Esophagus (tissue), 2 donors: ENCODE measurements around the gene VEGFA. TPM values are rescaled to one million over a fixed set of nuclear protein-coding genes. Genes with fewer than 3 reads are reported as not detected.

Experiments used
- H3K27ac ChIP-seq, 2 donors: one replicate each; pipeline ENCODE4 v1.5.1; 2013; ENCODE audit warnings: low read depth in 2 of 2, mild to moderate bottlenecking in 2 of 2, inconsistent platforms in 1 of 2, low read length in 1 of 2, moderate library complexity in 1 of 2
- H3K27me3 ChIP-seq, 2 donors: one replicate each; pipeline ENCODE4 v1.6.1; 2013; ENCODE audit warnings: low read length in 2 of 2, control low read depth in 1 of 2, mild to moderate bottlenecking in 1 of 2; ENCODE audit not compliant: insufficient read depth in 2 of 2, control insufficient read depth in 1 of 2
- H3K36me3 ChIP-seq, 2 donors: one replicate each; pipeline ENCODE4 v1.6.1; 2013; ENCODE audit warnings: low read length in 1 of 2; ENCODE audit not compliant: control insufficient read depth in 2 of 2, insufficient read depth in 2 of 2
- H3K4me1 ChIP-seq, 2 donors: one replicate each; pipeline ENCODE4 v1.6.1; 2013; ENCODE audit warnings: low read length in 1 of 2; ENCODE audit not compliant: control insufficient read depth in 2 of 2, insufficient read depth in 2 of 2
- H3K4me3 ChIP-seq, 2 donors: one replicate each; pipeline ENCODE4 v1.5.1; 2013; ENCODE audit warnings: low read length in 2 of 2, mild to moderate bottlenecking in 2 of 2, low read depth in 1 of 2, moderate library complexity in 1 of 2
- H3K9me3 ChIP-seq, 2 donors: one replicate each; pipeline ENCODE4 v1.6.1; 2013; ENCODE audit warnings: mild to moderate bottlenecking in 2 of 2, low read depth in 1 of 2, low read length in 1 of 2, moderate library complexity in 1 of 2; ENCODE audit not compliant: control insufficient read depth in 2 of 2, insufficient read depth in 1 of 2
- WGBS, 2 donors: extraction: QIAGEN DNeasy Blood & Tissue Kit; methylation state at CpG; one replicate each; pipeline ENCODE4 v1.1.7; 2013; 5-methylcytosine and 5-hydroxymethylcytosine counted together
- polyA plus RNA-seq, 2 donors: library from polyadenylated mRNA; stranded (reverse); fragments of 200-250 nt; gene quantifications; one replicate each; pipeline ENCODE4 v1.2.3, GENCODE V29; 2013
- donor health status: healthy with polysubstance abuse.
- donor health status: Bipolar disorder and iron deficiency.

The VEGFA gene
- polyA plus RNA-seq, 2 donors = 87.8 to 157 TPM

DNA sequence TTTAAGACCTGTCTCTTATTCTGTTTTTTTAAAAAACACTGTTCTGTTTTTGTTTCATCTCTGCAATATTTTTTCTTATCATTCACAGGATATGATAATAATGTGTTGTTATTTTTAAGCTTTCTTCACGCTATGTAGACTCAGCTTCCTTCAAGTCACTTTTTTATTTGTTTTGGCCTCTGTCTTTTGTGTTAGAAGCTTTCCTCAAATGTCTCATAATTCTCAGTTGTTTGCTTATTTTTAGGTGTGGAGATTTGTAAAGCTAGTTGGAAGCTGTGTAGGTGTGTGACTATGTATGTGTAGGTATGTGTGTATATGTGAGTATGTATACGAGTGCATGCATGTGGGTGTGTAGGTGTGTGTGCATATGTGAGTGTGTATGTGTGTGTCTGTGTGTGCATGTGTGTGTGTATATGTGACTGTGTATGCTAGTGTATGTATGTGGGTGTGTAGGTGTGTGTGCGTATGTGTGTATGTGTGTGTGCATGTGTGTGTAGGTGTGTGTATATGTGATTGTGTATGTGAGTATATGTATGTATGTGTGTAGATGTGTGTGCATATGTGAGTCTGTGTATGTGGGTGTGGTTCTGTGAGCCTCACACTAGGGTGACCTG is 16.3 kb upstream of the VEGFA start:
- Histone ChIP-seq H3K27ac (no peak overlapping the region), H3K9me3 (no peaks in the 10 kb centered on the region), H3K4me1 (peaks cover 0 to 2% of the 10 kb centered on the region in 2 donors), H3K36me3 (no peaks in the 10 kb centered on the region), H3K4me3 (no peak overlapping the region), H3K27me3 (no peaks in the 10 kb centered on the region)
- WGBS, 2 donors = 93 to 97% methylated on average over 3 of the region's 3 CpGs

DNA sequence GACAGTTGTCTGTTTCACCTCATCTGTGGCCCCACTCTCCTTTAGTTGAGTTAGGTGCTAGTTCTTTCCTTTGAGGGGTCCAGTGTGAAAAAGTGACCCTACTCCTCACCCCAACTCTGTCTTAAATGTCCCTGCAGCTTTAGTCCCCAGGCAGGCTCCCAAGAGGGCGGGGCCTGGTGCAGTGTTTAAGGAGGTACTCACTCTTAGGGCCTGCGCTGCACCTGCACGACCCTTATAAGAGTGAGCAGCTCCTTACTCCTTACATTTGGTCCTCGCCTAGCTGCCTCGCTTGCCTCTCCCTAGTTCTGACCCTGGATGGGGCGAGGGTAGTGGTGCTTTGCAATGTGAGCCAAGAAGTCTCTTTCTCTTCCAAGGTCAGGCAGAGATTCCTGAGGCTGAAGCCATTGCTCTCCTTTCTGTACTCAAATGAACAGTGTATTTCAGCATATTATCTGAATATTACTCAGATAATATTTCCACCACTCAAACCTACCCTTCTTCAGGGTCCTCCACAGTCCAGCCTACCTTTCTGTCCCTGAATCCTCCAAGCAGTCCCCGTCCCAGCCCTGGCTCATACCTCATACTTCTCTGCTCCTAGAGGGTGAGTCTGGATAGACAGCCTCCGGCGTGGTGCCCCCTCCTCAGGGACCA is 11.9 kb upstream of the VEGFA start:
- WGBS, 2 donors = 64 to 70% methylated on average over 9 of the region's 9 CpGs
- peaks cover 0 to 2% of the 10 kb centered on the region in 2 donors for H3K4me1 ChIP-seq
- no peak overlapping the region for H3K27ac ChIP-seq
- H3K36me3 ChIP-seq = no peaks in the 10 kb centered on the region
- no peaks in the 10 kb centered on the region for H3K27me3 ChIP-seq
- no peaks in the 10 kb centered on the region for H3K9me3 ChIP-seq
- H3K4me3 ChIP-seq = no peak overlapping the region

DNA sequence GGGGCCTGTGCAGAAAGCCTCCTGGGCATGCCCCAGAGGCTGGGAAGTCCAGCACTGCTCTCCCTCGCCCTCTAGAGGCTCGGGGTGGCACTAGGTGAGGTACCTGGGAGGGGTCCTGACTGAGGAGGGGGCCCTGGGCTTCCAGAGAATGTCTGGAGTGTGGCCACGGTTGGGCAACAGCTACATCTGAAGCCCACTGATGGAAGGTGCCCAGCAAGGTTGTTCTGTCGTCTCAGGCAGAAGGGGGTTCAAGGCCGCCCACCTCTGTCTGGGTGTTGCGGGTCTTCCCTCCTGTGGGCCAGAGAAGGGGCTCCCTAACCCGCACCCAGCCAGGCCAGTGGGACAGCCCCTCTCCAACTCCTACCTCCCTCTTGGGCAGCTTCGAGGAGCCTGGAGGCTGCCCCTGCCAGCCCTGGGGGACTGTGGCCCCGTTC is 11.4 kb upstream of the VEGFA start:
- no peaks in the 10 kb centered on the region for H3K27me3 ChIP-seq
- no peak overlapping the region for H3K27ac ChIP-seq
- H3K4me3 ChIP-seq = no peak overlapping the region
- 62 to 64% methylated on average over 9 of the region's 9 CpGs for WGBS, 2 donors
- no peaks in the 10 kb centered on the region for H3K9me3 ChIP-seq
- no peaks in the 10 kb centered on the region for H3K36me3 ChIP-seq
- H3K4me1 ChIP-seq = peaks cover 0 to 2% of the 10 kb centered on the region in 2 donors

DNA sequence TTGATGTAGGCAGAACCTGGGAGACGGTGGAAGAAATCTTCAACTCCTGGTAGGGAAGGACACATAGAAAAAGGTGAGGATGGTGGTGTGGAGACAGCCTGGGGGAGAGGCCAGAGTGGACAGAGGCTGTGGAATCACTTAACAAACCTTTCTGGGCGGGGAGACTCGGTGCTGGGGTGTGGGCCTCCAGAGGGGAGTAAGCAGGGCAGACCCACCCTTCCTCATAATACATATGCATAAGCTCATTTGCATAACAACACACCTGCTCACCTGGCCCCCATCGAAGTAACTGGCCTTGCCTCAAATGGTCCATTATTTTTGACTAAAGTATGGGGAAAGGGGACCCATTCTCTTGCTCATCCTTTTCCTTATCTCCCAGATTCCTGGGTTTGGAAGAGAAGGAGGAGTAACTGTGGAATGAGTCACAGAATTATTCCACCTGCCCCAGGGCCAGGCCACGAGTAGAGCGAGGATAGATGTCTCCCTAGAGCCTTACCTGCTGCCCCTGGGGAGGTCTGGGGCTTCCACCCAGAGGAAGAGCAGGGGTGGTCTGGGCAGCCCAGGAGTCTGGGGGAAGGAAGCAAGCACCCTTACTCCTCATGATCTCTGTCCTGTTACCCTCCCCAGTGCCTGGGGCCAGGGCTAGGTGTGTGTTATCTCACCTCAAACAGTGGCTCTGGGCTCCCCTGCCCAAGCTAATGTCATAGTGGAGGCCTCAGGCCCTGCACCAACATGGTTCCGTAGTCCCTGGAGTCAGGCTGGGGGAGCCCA is 10.7 kb upstream of the VEGFA start:
- H3K27ac ChIP-seq = no peak overlapping the region
- no peaks in the 10 kb centered on the region for H3K36me3 ChIP-seq
- H3K4me3 ChIP-seq = no peak overlapping the region
- WGBS, 2 donors = 66 to 68% methylated on average over 7 of the region's 7 CpGs
- no peaks in the 10 kb centered on the region for H3K9me3 ChIP-seq
- no peaks in the 10 kb centered on the region for H3K27me3 ChIP-seq
- H3K4me1 ChIP-seq = no peaks in the 10 kb centered on the region

DNA sequence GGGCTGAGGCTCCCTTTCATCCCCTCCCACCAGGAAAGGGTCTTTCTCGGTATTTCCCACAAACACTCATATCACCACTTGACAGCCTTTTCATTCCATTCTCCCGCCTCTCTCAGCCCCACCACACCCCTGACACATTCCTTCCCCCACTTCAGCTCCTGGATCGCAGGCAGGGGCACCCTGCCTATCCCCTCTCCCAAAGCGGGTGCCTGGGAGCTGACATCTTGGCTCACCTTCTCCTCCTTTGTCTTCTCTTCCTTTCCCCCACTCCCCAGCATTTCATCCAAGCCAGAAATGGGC is 10.2 kb upstream of the VEGFA start:
- Histone ChIP-seq H3K9me3 (no peaks in the 10 kb centered on the region), H3K27me3 (no peaks in the 10 kb centered on the region), H3K27ac (no peak overlapping the region), H3K4me3 (no peak overlapping the region), H3K4me1 (no peaks in the 10 kb centered on the region), H3K36me3 (no peaks in the 10 kb centered on the region)
- 86% methylated on average over 4 of the region's 4 CpGs for WGBS, 2 donors

DNA sequence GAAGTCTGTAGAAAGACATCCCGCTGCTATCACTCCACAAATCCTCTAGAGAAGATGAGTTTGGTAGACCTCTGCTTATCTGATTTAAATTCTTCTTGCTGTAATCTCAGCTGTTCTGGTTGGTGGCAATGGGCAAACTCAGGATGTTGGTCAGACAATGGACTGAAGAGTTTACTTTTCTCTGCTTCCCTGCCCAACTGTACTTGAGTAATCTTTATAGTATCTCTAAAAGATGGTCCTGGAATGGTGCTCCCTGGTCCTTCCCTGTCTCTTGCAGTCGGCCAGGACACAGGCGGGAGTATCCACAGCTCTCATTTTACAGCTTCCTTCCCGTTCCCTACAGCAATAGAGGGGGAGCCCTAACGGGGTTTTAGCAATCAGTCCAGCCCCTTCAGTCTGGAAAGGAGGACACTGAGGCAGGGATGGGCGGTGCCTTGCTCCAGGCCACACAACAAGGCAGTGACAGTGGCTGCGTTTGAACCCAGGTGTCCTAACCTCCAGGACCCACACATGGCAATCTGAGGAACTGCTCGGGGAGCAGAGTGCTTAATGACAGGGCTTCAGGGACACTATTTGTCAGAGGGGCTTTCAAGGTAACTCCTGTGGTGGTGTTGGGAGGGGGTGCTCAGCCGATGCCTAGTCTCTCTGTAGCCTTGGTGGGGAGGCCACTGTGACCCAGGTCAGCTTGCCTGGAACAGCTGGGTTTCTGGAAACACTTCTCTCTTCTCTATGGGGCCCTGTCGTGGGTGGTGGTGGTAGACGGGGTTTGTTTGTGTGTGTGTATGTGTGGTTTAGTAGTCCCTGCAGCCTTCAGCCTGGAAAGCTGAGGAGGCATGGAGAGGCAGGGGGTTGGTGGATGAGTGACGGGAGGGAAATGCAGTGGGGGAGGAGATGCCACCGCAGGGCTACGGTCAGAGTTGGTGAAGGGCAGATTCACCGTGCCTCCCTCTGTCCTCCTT is 9.5 kb upstream of the VEGFA start:
- H3K27me3 ChIP-seq = no peaks in the 10 kb centered on the region
- H3K9me3 ChIP-seq = no peaks in the 10 kb centered on the region
- no peaks in the 10 kb centered on the region for H3K4me1 ChIP-seq
- no peaks in the 10 kb centered on the region for H3K36me3 ChIP-seq
- no peak overlapping the region for H3K4me3 ChIP-seq
- WGBS, 2 donors = 82 to 88% methylated on average over 15 of the region's 15 CpGs
- H3K27ac ChIP-seq = no peak overlapping the region

DNA sequence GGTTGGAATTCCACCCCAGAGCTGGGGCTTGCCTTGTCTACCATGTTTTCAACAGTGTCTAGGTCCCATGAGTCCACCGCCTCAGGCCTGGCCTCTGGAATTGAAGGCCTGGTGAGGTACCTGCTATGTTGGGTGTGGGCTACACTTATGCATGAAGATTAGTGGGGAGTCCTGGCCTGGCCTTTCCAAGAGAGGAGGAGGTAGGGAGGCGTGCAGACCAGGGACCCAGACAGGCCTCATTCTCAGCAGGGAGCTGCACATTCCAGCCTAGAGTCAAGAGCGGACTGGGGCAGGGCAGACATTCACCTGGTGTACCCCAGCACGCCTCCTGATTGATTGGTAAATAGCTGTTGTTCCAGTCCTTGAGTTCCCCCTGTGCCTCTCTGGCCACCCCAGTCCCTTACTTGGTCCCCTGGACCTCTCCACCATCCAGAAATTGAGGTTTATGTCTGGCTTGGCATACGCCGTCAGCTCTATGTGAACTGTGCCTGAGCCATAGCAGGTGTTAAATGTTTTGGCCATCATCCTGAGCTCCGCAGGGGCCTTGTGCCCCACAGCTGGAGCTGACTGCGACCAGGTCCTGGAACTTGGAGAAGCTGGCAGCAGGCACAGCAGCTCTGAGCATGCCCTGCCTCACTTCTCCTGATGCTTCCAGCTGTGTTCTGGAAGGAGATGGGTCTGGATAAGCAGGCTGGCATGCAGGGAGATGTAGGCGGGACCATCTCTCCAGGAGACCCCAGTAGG is 8.2 kb upstream of the VEGFA start:
- H3K27me3 ChIP-seq = no peaks in the 10 kb centered on the region
- 93 to 95% methylated on average over 9 of the region's 9 CpGs for WGBS, 2 donors
- no peaks in the 10 kb centered on the region for H3K9me3 ChIP-seq
- no peaks in the 10 kb centered on the region for H3K4me1 ChIP-seq
- H3K27ac ChIP-seq = no peak overlapping the region
- H3K36me3 ChIP-seq = no peaks in the 10 kb centered on the region
- H3K4me3 ChIP-seq = no peak overlapping the region

DNA sequence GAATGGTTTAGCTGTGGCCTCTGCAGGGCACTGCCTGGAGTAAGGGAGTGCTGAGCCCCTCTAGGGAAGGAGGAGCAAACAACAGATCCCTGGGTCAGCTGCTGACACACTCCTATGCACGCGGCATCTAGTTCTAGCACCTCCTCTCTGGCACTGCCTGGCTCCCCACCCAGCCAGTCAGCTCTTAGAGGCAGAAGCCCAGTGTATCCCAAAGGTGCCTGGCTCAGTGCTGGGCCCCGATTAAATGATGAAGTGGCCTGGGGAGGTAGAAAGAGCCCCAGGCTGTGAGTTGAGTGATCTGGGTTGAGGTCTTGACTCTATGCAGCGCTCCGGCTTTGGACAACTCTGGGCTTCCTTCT is 7.6 kb upstream of the VEGFA start:
- H3K27ac ChIP-seq = no peak overlapping the region
- 81% methylated on average over 5 of the region's 5 CpGs for WGBS, 2 donors

More for the DNA sequence above, 7.6 kb upstream of the VEGFA start:
- Histone ChIP-seq H3K4me3 (no peak overlapping the region), H3K27me3 (no peaks in the 10 kb centered on the region), H3K9me3 (no peaks in the 10 kb centered on the region), H3K36me3 (no peaks in the 10 kb centered on the region), H3K4me1 (no peaks in the 10 kb centered on the region)
